PC-9 (cell line): ENCODE data around the gene CCDC71L. TPM values are rescaled to one million over a fixed set of nuclear protein-coding genes. Genes with fewer than 3 reads are reported as not detected.

Source experiments
- BruUV-seq: library from RNA; stranded (reverse); fragments of 400-500 nt; replicated peaks from 2 replicates; lab custom pipeline; 2021; lab: Mats Ljungman, UMichigan
- CTCF ChIA-PET: fragments of 300-600 bp; sonication (Branson Sonifier 250); formaldehyde crosslinking; loops from one replicate; lab custom pipeline; 2022; ENCODE audit warnings: antibody characterized with exemption; lab: Charles Lee
- POLR2A ChIA-PET: fragments of 300-600 bp; sonication (Branson Sonifier 250); formaldehyde crosslinking; loops from one replicate; lab custom pipeline; 2022; ENCODE audit warnings: antibody characterized with exemption; ENCODE audit not compliant: unreplicated experiment; lab: Charles Lee
- DNase-seq, 2 experiments: peaks; one replicate each; pipeline versions ENCODE4 v3.0.0 to v3.0.0-alpha.2; 2015 to 2022; ENCODE audit warnings: mixed read lengths in 1 of 2
- H2AFZ ChIP-seq: fragments of 200-600 bp; sonication (generic); 2 replicates; pipeline ENCODE4 v1.8.1; 2017; ENCODE audit warnings: antibody characterized with exemption
- H3F3A ChIP-seq: fragments of 200-600 bp; sonication (generic); 2 replicates; pipeline ENCODE4 v1.8.1; 2017; ENCODE audit warnings: antibody characterized with exemption, mild to moderate bottlenecking, low read depth; ENCODE audit not compliant: insufficient read depth
- H3K27ac ChIP-seq: fragments of 200-600 bp; sonication (generic); 2 replicates; pipeline ENCODE4 v1.6.1; 2016; ENCODE audit warnings: mixed run types
- H3K27me3 ChIP-seq: fragments of 200-600 bp; sonication (generic); 2 replicates; pipeline ENCODE4 v1.6.1; 2016; ENCODE audit warnings: low read depth, mixed run types; ENCODE audit not compliant: insufficient read depth
- H3K36me3 ChIP-seq: fragments of 200-600 bp; sonication (generic); 2 replicates; pipeline ENCODE4 v1.6.1; 2016; ENCODE audit warnings: low read depth, mixed run types
- H3K4me1 ChIP-seq: fragments of 200-600 bp; sonication (generic); replicated peaks from 2 replicates; pipeline ENCODE4 v1.6.1; 2016; ENCODE audit warnings: mixed run types; ENCODE audit not compliant: insufficient read depth
- H3K4me2 ChIP-seq: fragments of 200-600 bp; sonication (generic); 2 replicates; pipeline ENCODE4 v1.6.1; 2017; ENCODE audit warnings: mixed run types
- H3K4me3 ChIP-seq: fragments of 200-600 bp; sonication (generic); 2 replicates; pipeline ENCODE4 v1.6.1; 2016; ENCODE audit warnings: mixed run types
- H3K79me2 ChIP-seq: fragments of 200-600 bp; sonication (generic); 2 replicates; pipeline ENCODE4 v1.6.1; 2017; ENCODE audit warnings: low read depth, mixed run types
- H3K9me2 ChIP-seq: fragments of 200-600 bp; sonication (generic); 2 replicates; pipeline ENCODE4 v1.8.1; 2017; ENCODE audit warnings: mild to moderate bottlenecking; ENCODE audit not compliant: insufficient read depth
- H3K9me3 ChIP-seq: fragments of 200-600 bp; sonication (generic); 2 replicates; pipeline ENCODE4 v1.8.1; 2016; ENCODE audit warnings: low read depth; ENCODE audit not compliant: insufficient read depth
- H4K20me1 ChIP-seq: fragments of 200-600 bp; sonication (generic); 2 replicates; pipeline ENCODE4 v1.8.1; 2017; ENCODE audit not compliant: insufficient read depth
- CTCF ChIP-seq: fragments of 200-600 bp; sonication (generic); conservative IDR thresholded peaks from 2 replicates; pipeline ENCODE4 v1.6.1; 2017; ENCODE audit warnings: mixed run types, antibody characterized with exemption, mild to moderate bottlenecking, moderate library complexity
- EZH2 ChIP-seq: fragments of 200-600 bp; sonication (generic); IDR thresholded peaks from 2 replicates; pipeline ENCODE4 v1.8.0; 2017; ENCODE audit warnings: antibody characterized with exemption, low read depth
- intact Hi-C: fragments of 100-400 bp; cut with micrococcal nuclease; formaldehyde crosslinking; loops from one replicate; pipeline ENCODE4 v1.10.0; 2022; ENCODE audit not compliant: unreplicated experiment
- total RNA-seq: library from RNA; stranded (reverse); gene quantifications from 2 replicates; pipeline ENCODE4 v1.2.3, GENCODE V29; 2021

The CCDC71L gene
- total RNA-seq, 1 experiment from 2014 or later: 18.4 TPM

GRCh38 chr7:106683941-106684340, 23.0 kb upstream of the CCDC71L start:
- Histone ChIP-seq H3K9me3 (peaks cover 4% of the 10 kb centered on the region; the same call in 1 of the 2 replicates), H4K20me1 (no peaks in the 10 kb centered on the region), H2AFZ (no peak overlapping the region), H3K4me1 (peaks cover 16% of the 10 kb centered on the region), H3F3A (peaks cover 14% of the 10 kb centered on the region), H3K4me2 (no peak overlapping the region), H3K79me2 (no peaks in the 10 kb centered on the region), H3K27ac (no peak overlapping the region), H3K4me3 (no peak overlapping the region), H3K9me2 (no peaks in the 10 kb centered on the region), H3K36me3 (no peaks in the 10 kb centered on the region), H3K27me3 (no peaks in the 10 kb centered on the region)
- CTCF ChIA-PET: no interaction called here
- POLR2A ChIA-PET: no interaction called here
- no peak for DNase-seq
- TF ChIP-seq EZH2: no peak
- TF ChIP-seq CTCF: no peak
- no TSS peak for BruUV-seq
- intact Hi-C loops: no loop called here

GRCh38 chr7:106681815-106682495, 21.0 kb upstream of the CCDC71L start:
- TF ChIP-seq EZH2 (no peak), CTCF (no peak)
- Histone ChIP-seq H3K9me2 (no peaks in the 10 kb centered on the region), H3K79me2 (no peaks in the 10 kb centered on the region), H3K4me3 (no peak overlapping the region), H3K4me1 (peaks cover 21% of the 10 kb centered on the region), H4K20me1 (no peaks in the 10 kb centered on the region), H3K36me3 (no peaks in the 10 kb centered on the region), H3K4me2 (no peak overlapping the region), H3K9me3 (peaks cover 4% of the 10 kb centered on the region; the same call in 1 of the 2 replicates), H3K27ac (no peak overlapping the region), H3F3A (peaks cover 19% of the 10 kb centered on the region), H3K27me3 (no peaks in the 10 kb centered on the region), H2AFZ (no peak overlapping the region)
- DNase-seq: no peak
- POLR2A ChIA-PET: interaction anchor here (0.7 kb wide), 1 partner anchor 10 kb away, joined by 3 read pairs; no protein-coding TSS in a partner anchor
- intact Hi-C loops: no loop called here
- BruUV-seq: no TSS peak
- CTCF ChIA-PET: no interaction called here

GRCh38 chr7:106679153-106679931, 18.4 kb upstream of the CCDC71L start:
- Histone ChIP-seq H3K27ac (peak overlapping the region; percentile 91), H2AFZ (peak overlapping the region; percentile 54)
- DNase-seq: peak; percentile 31 to 84

More at GRCh38 chr7:106679153-106679931, 18.4 kb upstream of the CCDC71L start:
- BruUV-seq: TSS peak; percentile 80
- ChIA-PET POLR2A (interaction anchor here (0.6 kb wide), 1 partner anchor 39 kb away, joined by 7 read pairs; no protein-coding TSS in a partner anchor), CTCF (interaction anchor here (0.5 to 1.1 kb wide), 2 partner anchors 73 to 137 kb away, joined by 3 to 8 read pairs; no protein-coding TSS in a partner anchor)
- no peaks in the 10 kb centered on the region for H3K36me3 ChIP-seq
- peaks cover 19% of the 10 kb centered on the region for H3F3A ChIP-seq
- 0 out of 2 replicates have a peak overlapping the region, but pooled peaks have one; percentile 5 for H3K4me3 ChIP-seq
- no peak for TF ChIP-seq CTCF
- no peak for TF ChIP-seq EZH2
- H3K4me2 ChIP-seq: peak overlapping the region; percentile 43
- no peaks in the 10 kb centered on the region for H3K9me2 ChIP-seq
- H4K20me1 ChIP-seq: no peaks in the 10 kb centered on the region
- peaks cover 21% of the 10 kb centered on the region for H3K4me1 ChIP-seq
- H3K79me2 ChIP-seq: no peaks in the 10 kb centered on the region
- no peaks in the 10 kb centered on the region for H3K27me3 ChIP-seq
- intact Hi-C loops: no loop called here
- H3K9me3 ChIP-seq: peaks cover 4% of the 10 kb centered on the region; the same call in 1 of the 2 replicates
